ENCODE measurements around the gene FTO.

DNA sequence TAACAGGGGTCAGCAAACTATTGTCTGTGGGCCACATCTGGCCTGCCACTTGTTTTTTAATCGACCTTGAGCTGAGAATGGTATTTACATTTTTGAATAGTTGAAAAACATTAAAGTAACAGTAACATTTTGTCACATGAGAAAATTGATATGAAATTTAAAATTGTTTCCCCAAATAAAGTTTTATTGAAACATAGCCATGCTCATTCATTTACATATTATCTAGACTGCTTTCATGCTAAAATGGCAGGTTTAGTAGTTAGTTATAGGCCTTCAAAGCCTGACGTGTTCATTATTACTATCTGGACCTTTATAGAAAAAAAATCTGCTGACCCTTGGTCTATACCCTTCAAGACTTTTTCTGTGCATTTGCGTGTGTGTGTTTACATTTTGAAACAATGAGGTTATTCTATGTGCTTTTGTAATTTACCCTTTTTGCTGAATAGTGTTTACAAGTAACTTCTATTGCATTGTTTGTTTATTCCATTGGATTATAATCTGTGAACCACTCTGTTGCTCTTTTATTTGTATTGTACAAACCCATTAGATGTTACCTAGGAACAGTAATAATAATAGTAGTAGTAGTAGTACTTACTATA is 37.1 kb downstream of the FTO start:
- TF ChIP-seq, protein P1, sequence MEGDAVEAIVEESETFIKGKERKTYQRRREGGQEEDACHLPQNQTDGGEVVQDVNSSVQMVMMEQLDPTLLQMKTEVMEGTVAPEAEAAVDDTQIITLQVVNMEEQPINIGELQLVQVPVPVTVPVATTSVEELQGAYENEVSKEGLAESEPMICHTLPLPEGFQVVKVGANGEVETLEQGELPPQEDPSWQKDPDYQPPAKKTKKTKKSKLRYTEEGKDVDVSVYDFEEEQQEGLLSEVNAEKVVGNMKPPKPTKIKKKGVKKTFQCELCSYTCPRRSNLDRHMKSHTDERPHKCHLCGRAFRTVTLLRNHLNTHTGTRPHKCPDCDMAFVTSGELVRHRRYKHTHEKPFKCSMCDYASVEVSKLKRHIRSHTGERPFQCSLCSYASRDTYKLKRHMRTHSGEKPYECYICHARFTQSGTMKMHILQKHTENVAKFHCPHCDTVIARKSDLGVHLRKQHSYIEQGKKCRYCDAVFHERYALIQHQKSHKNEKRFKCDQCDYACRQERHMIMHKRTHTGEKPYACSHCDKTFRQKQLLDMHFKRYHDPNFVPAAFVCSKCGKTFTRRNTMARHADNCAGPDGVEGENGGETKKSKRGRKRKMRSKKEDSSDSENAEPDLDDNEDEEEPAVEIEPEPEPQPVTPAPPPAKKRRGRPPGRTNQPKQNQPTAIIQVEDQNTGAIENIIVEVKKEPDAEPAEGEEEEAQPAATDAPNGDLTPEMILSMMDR (IDR thresholded peaks at IDR 0.05), result no peak
- TF ChIP-seq POLR2AphosphoS5 (IDR thresholded peaks at IDR 0.05; ENCODE audit: insufficient read depth in 1 of 2, low read depth in 1 of 2), result no peak
- TF ChIP-seq POLR2A (IDR thresholded peaks at IDR 0.05), result no peak
